Measurements from ENCODE around the gene HOXB8. TPM values are rescaled to one million over a fixed set of nuclear protein-coding genes. Genes with fewer than 3 reads are reported as not detected.
A peak's percentile ranks its signal among the peaks of the same experiment; 100 is the strongest.

The HOXB8 gene
- total RNA-seq (2022) (28.2 and 30.9 TPM in 2 replicates), Bru-seq, nascent RNA (percentile 82 among the genes with signal in this experiment), BruChase-seq, experiment 1, labeled RNA remaining after a 6-hour chase (percentile 78 among the genes with signal in this experiment), BruChase-seq, experiment 2, labeled RNA remaining after a 2-hour chase (percentile 84 among the genes with signal in this experiment)
- long read RNA-seq, partial matches to known transcripts, result 0 of 4 reads
- long read RNA-seq, other reads (novel, unspliced or antisense), result 4 of 4 reads

DNA sequence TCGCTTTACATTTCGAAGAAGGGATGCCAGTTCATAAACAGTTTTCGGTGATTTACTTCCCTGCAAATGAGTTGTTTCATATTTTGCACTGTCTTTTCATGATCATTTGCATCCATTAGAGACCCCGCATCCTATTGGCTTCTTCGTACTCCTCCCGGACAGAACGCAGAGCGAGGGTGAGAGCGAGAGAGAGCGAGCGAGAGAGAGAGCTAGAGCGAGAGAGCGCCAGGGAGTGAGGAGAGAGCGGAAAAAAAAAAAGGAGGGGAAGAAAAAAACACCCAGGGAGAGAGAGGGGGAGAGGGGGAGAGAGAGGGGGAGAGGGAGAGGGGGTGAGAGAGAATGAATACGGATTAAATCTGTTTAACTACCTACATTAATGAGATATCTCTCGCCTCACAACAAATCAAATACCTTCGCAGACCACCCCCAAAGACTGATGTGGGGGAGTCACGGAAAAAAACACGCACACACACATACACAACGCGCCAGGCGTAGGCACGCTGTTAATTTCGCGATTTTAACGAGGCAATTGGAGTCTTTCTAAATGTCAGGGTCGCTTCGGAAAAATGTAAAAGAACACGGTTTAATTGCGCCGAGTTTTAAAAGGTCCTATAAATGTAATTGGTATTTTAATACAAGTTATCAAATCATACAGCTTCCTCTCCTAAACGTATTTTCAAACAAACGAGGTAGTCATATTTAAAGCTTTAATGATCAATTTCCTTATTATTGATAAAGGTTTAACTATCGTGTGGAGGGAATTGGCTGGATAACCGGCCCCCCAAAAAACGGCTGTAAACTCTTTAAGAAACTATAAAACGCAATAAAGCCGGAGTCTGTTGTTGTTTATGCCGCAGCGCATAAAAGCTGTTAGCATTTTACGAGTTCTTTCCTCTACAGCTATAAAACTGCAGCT lies at the start of gene HOXB8:
Gene HOXB8, minus strand, starts transcription at position 246 of the 916 bp plus-strand sequence. CDS start 588 bp downstream, outside the sequence.
- intact Hi-C loops (cut with micrococcal nuclease; ENCODE audit: unreplicated experiment), result loop anchor here (5.0 kb wide), 1 partner anchor 308 kb away; no protein-coding TSS in a partner anchor
- Mint-ChIP-seq H3K4me3 (ENCODE audit: low read depth, unreplicated experiment) (peak within 1 kb of the TSS; percentile 88), H3K9me3 (ENCODE audit: low read depth, unreplicated experiment) (no peaks in the 10 kb centered on the region), H3K4me1 (ENCODE audit: low read depth, unreplicated experiment) (peaks cover 41% of the 10 kb centered on the region), H3K27ac (ENCODE audit: unreplicated experiment) (peak within 1 kb of the TSS; percentile 74), H3K27me3 (ENCODE audit: unreplicated experiment) (peaks cover 57% of the 10 kb centered on the region), H3K36me3 (ENCODE audit: insufficient read depth, unreplicated experiment) (peaks cover 98% of the 10 kb centered on the region)
- no TSS peak for BruUV-seq (replicated peaks)
- TF ChIP-seq, protein P1, sequence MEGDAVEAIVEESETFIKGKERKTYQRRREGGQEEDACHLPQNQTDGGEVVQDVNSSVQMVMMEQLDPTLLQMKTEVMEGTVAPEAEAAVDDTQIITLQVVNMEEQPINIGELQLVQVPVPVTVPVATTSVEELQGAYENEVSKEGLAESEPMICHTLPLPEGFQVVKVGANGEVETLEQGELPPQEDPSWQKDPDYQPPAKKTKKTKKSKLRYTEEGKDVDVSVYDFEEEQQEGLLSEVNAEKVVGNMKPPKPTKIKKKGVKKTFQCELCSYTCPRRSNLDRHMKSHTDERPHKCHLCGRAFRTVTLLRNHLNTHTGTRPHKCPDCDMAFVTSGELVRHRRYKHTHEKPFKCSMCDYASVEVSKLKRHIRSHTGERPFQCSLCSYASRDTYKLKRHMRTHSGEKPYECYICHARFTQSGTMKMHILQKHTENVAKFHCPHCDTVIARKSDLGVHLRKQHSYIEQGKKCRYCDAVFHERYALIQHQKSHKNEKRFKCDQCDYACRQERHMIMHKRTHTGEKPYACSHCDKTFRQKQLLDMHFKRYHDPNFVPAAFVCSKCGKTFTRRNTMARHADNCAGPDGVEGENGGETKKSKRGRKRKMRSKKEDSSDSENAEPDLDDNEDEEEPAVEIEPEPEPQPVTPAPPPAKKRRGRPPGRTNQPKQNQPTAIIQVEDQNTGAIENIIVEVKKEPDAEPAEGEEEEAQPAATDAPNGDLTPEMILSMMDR (IDR thresholded peaks at IDR 0.05; ENCODE audit: unreplicated experiment), result no peak
- no peak for DNase-seq
- CTCF ChIA-PET, result interaction anchor here (0.6 to 2.9 kb wide), 8 partner anchors 17 to 480 kb away, joined by 3 to 10 read pairs (median 3); no protein-coding TSS in a partner anchor

DNA sequence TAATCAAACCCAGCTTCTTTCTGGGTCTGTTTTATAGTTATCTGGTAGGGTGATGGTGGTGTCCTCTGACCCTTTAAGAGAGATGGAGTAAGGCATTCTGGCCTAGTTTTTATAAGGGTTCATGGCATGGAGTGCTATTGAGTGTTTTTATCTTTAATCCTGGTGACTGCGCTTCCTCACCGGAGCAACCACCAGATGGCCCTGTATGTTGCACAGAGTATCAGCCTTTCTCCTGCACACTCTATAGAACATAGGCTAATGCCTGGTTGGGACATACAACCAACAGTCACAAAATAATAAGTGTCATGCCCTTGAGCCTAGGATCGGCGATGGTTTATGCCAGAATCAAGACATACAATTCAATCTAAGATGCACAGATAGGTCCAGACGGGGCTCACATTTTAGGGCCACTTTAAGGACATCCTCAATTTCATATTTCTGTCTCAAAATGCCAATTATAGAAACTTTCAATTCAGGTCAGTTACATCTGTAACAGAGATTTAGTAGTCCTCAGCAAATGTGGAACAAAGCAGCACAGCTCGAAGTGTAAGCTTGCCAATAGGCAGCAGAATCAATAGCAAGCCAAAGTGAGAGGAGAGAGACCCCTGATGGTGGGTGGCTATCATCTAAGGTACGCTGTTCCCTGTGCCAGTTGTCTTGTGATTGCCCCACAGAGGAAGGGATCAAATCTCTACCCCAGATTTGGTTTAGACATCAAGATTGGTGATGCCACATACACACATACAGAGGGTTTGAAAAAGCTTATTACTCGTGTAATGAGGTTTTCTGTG lies 48.2 kb upstream of the HOXB8 start:
- CTCF ChIA-PET, result interaction anchor here (1.2 kb wide), 1 partner anchor 8 kb away, joined by 4 read pairs; no protein-coding TSS in a partner anchor
- Mint-ChIP-seq H3K9me3 (ENCODE audit: low read depth, unreplicated experiment) (no peaks in the 10 kb centered on the region), H3K4me1 (ENCODE audit: low read depth, unreplicated experiment) (no peaks in the 10 kb centered on the region), H3K27ac (ENCODE audit: unreplicated experiment) (no peak overlapping the region), H3K27me3 (ENCODE audit: unreplicated experiment) (no peaks in the 10 kb centered on the region), H3K4me3 (ENCODE audit: low read depth, unreplicated experiment) (no peak overlapping the region), H3K36me3 (ENCODE audit: insufficient read depth, unreplicated experiment) (no peaks in the 10 kb centered on the region)
- TF ChIP-seq, protein P1 (IDR thresholded peaks at IDR 0.05; ENCODE audit: unreplicated experiment), result no peak
- no TSS peak for BruUV-seq (replicated peaks)
- DNase-seq, result no peak
- intact Hi-C loops (cut with micrococcal nuclease; ENCODE audit: unreplicated experiment), result no loop called here

DNA sequence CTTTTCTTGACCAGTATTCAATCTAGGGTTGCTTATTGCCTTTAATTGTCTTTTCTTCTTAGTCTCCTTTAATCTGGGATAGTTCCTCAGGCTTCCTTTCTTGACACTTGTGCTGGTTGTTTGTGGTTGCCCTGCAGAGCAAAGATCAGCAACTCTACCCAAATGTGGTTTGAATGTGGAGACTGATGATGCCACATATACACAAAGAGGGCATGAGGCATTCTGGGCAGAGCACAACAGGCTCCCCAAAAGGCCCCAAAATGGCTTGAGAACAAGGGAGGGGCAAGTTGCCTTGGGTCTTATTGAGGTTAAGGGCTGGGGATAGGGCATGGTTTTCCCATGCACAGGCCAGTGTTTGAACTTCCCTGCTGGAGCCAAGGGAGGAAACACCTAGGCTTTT lies 40.8 kb upstream of the HOXB8 start:
- TF ChIP-seq, protein P1 (IDR thresholded peaks at IDR 0.05; ENCODE audit: unreplicated experiment), result no peak
- H3K27me3 Mint-ChIP-seq (ENCODE audit: unreplicated experiment), result no peaks in the 10 kb centered on the region
- H3K4me1 Mint-ChIP-seq (ENCODE audit: low read depth, unreplicated experiment), result no peaks in the 10 kb centered on the region
- no peak overlapping the region for H3K27ac Mint-ChIP-seq (ENCODE audit: unreplicated experiment)
- DNase-seq, result no peak
- no peaks in the 10 kb centered on the region for H3K36me3 Mint-ChIP-seq (ENCODE audit: insufficient read depth, unreplicated experiment)
- CTCF ChIA-PET, result no interaction called here
- H3K9me3 Mint-ChIP-seq (ENCODE audit: low read depth, unreplicated experiment), result no peaks in the 10 kb centered on the region
- BruUV-seq (replicated peaks), result no TSS peak
- no peak overlapping the region for H3K4me3 Mint-ChIP-seq (ENCODE audit: low read depth, unreplicated experiment)
- intact Hi-C loops (cut with micrococcal nuclease; ENCODE audit: unreplicated experiment), result no loop called here

DNA sequence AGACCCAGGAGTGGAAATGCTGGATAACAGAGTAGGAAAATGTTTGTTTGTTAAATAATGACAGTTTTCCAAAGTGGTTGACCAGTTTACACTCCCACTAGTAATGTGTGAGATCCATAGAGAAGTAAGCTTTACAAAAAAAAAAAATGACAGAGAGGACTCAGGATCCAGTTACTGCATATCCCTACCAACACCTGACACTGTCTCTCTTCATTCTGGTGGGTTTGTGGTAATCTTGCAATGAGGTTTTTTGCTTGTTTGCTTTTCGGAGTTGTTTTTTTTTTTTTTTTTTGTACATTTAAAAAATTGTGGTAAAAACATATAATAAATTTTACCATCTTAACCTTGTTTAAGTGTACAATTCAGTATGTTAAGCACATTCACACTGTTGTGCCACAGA lies 34.6 kb upstream of the HOXB8 start:
- H3K27ac Mint-ChIP-seq (ENCODE audit: unreplicated experiment), result no peak overlapping the region
- intact Hi-C loops (cut with micrococcal nuclease; ENCODE audit: unreplicated experiment), result no loop called here
- H3K4me1 Mint-ChIP-seq (ENCODE audit: low read depth, unreplicated experiment), result peaks cover 4% of the 10 kb centered on the region
- H3K9me3 Mint-ChIP-seq (ENCODE audit: low read depth, unreplicated experiment), result no peaks in the 10 kb centered on the region
- H3K4me3 Mint-ChIP-seq (ENCODE audit: low read depth, unreplicated experiment), result no peak overlapping the region
- peaks cover 30% of the 10 kb centered on the region for H3K36me3 Mint-ChIP-seq (ENCODE audit: insufficient read depth, unreplicated experiment)
- TF ChIP-seq, protein P1 (IDR thresholded peaks at IDR 0.05; ENCODE audit: unreplicated experiment), result no peak
- no peak for DNase-seq
- CTCF ChIA-PET, result no interaction called here
- no TSS peak for BruUV-seq (replicated peaks)
- H3K27me3 Mint-ChIP-seq (ENCODE audit: unreplicated experiment), result no peaks in the 10 kb centered on the region

Data from Calu3 (cell line).